PC-9 (cell line): Measurements from ENCODE around the gene TECTA.

Source experiments
- CTCF ChIP-seq: fragments of 200-600 bp; sonication (generic); conservative IDR thresholded peaks from 2 replicates; pipeline ENCODE4 v1.6.1; 2017; ENCODE audit warnings: mixed run types, antibody characterized with exemption, mild to moderate bottlenecking, moderate library complexity
- EZH2 ChIP-seq: fragments of 200-600 bp; sonication (generic); IDR thresholded peaks from 2 replicates; pipeline ENCODE4 v1.8.0; 2017; ENCODE audit warnings: antibody characterized with exemption, low read depth

- no peak for TF ChIP-seq CTCF
- TF ChIP-seq EZH2: no peak
Measured at GRCh38 chr11:121070951-121071845, 29.8 kb upstream of the TECTA start.
